ENCODE results near the gene USF1. TPM values are rescaled to one million over a fixed set of nuclear protein-coding genes. Genes with fewer than 3 reads are reported as not detected.

USF1 gene
- total RNA-seq, 1 donor from 2014 or later = 45.9 TPM

DNA sequence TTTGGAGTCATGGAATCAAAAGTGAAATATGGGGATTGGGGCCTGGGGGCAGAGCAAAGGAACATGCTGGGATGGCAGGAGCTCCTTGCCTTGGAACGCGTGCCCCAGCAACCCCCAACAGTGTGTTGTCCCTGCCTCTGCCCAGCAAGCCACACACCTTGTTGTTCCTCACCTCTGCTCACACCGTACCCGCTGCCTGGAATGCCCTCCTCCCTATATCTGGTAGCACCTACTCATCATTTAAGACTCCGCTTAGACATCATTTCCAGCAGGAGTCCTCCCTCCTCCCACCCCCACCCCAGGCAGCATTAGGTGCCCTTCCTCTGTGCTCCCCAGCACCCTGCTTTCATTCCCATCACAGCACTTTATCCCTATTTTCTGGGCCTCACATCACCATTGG lies 35.7 kb upstream of the USF1 start:
- DNase-seq (ENCODE audit: low read depth) = no peak
- TF ChIP-seq, protein P1, sequence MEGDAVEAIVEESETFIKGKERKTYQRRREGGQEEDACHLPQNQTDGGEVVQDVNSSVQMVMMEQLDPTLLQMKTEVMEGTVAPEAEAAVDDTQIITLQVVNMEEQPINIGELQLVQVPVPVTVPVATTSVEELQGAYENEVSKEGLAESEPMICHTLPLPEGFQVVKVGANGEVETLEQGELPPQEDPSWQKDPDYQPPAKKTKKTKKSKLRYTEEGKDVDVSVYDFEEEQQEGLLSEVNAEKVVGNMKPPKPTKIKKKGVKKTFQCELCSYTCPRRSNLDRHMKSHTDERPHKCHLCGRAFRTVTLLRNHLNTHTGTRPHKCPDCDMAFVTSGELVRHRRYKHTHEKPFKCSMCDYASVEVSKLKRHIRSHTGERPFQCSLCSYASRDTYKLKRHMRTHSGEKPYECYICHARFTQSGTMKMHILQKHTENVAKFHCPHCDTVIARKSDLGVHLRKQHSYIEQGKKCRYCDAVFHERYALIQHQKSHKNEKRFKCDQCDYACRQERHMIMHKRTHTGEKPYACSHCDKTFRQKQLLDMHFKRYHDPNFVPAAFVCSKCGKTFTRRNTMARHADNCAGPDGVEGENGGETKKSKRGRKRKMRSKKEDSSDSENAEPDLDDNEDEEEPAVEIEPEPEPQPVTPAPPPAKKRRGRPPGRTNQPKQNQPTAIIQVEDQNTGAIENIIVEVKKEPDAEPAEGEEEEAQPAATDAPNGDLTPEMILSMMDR (IDR thresholded peaks at IDR 0.05; ENCODE audit: insufficient read depth, low read length, poor library complexity, severe bottlenecking) = no peak
- peaks cover 4% of the 10 kb centered on the region for H3K27me3 ChIP-seq (ENCODE audit: control insufficient read depth, insufficient read depth, low read length)
- H3K36me3 ChIP-seq (ENCODE audit: control insufficient read depth, insufficient read depth, low read length) = no peaks in the 10 kb centered on the region
- no peak overlapping the region for H3K4me3 ChIP-seq (ENCODE audit: low read depth, low read length)

DNA sequence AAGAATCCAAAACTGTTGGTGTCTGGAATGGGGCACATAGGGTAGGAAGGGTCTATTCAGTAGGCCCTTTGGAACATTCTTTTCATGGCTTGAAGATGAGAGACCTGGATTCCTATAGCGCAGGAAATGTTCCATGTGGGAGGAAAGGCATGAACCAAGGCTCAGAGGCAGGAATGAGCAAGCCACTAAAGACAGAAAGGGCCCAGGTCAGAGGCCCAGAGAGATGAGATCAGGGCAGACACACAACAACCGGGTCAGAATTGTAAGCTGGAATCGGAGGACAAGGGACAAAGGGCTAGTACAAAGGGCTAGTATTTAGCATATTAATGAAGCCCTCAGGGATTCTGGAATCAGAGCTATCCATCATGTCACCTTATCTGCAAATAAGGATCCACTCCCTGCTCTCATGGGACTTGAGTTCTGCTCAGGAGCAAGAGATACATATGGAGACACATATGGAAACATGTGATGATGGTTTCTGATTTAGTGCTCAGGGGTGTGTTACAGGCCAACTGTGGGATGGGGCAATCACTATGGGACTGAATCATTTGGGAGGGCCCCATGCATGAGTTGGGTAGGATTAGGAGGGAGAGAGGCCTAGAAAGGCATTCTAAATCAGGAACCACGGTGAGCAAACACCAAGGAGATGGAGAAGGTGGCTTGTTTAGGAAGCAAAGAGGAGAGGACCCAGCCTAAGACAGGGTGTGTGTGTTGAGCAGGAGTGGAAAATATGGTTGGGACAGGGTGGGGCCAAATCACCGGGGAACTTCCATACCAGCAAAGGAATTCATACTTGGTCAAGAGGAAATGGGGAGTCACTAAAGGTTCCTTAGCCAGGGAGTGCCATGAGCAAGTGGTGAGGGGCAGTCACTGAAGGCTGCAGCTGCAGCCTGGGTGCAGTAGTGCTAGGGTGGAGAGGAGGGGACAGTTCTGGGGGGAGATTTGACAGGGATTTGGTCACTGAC lies 34.9 kb upstream of the USF1 start:
- no peak for DNase-seq (ENCODE audit: low read depth)
- TF ChIP-seq, protein P1 (IDR thresholded peaks at IDR 0.05; ENCODE audit: insufficient read depth, low read length, poor library complexity, severe bottlenecking) = no peak

DNA sequence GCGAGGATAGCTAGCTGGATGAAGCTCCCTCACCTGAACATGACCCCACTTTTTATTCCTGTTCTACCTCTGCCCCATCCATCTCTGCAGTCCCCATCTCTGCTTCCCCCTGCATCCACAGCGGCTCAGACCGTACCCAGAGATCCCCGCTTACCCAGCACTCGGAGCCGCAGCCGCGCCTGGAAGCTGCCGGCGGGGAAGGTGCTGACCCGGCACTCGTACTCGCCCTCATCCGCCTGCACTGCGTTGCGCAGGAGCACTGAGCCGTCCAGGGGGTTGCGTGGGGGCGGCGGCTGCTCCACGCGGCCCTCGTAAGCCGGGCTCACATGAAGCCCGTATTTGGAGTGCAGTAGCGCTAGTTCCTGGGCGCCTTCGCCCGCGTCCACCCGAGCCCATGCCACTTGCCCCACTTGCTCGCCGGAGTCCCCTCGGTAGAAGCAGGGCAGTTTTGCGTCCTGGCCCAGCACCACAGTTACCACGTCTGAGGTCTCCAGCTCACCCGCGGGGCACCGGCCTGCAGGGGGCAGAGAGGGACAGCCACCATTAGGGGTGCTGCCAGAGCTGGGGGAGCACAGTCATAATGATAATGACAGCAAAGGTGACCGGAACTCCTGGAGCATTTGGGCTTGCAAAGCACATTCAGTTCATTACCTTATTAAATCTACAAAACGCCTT lies 33.8 kb upstream of the USF1 start:
- no peak overlapping the region for H3K4me3 ChIP-seq (ENCODE audit: low read depth, low read length)
- no peaks in the 10 kb centered on the region for H3K36me3 ChIP-seq (ENCODE audit: control insufficient read depth, insufficient read depth, low read length)
- no peak for DNase-seq (ENCODE audit: low read depth)
- peaks cover 4% of the 10 kb centered on the region for H3K27me3 ChIP-seq (ENCODE audit: control insufficient read depth, insufficient read depth, low read length)
- TF ChIP-seq, protein P1 (IDR thresholded peaks at IDR 0.05; ENCODE audit: insufficient read depth, low read length, poor library complexity, severe bottlenecking) = no peak

More for the DNA sequence above, 34.9 kb upstream of the USF1 start:
- Histone ChIP-seq H3K36me3 (ENCODE audit: control insufficient read depth, insufficient read depth, low read length) (no peaks in the 10 kb centered on the region), H3K4me3 (ENCODE audit: low read depth, low read length) (no peak overlapping the region), H3K27me3 (ENCODE audit: control insufficient read depth, insufficient read depth, low read length) (peaks cover 4% of the 10 kb centered on the region)

DNA sequence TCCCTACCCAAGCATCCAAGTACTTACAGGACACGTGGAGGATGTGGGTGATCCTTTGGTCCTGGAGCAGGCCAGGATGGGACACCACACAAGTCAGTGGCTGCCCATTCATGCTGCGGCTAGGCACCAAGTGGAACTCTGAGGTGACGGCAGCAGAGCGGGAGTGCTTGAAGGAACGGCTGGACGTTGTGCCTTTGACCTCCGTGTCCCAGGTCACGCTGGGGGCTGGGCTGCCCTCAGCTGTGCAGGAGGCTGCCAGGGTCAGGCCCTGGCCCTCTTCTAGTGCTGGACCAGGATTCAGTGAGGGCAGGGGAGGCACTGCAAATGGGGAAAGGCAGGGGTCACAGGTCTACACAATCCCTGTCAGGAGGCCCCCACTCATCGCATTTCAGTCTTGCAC lies 31.6 kb upstream of the USF1 start:
- no peak for DNase-seq (ENCODE audit: low read depth)
- no peak overlapping the region for H3K4me3 ChIP-seq (ENCODE audit: low read depth, low read length)
- peaks cover 4% of the 10 kb centered on the region for H3K27me3 ChIP-seq (ENCODE audit: control insufficient read depth, insufficient read depth, low read length)
- H3K36me3 ChIP-seq (ENCODE audit: control insufficient read depth, insufficient read depth, low read length) = no peaks in the 10 kb centered on the region
- TF ChIP-seq, protein P1 (IDR thresholded peaks at IDR 0.05; ENCODE audit: insufficient read depth, low read length, poor library complexity, severe bottlenecking) = no peak

DNA sequence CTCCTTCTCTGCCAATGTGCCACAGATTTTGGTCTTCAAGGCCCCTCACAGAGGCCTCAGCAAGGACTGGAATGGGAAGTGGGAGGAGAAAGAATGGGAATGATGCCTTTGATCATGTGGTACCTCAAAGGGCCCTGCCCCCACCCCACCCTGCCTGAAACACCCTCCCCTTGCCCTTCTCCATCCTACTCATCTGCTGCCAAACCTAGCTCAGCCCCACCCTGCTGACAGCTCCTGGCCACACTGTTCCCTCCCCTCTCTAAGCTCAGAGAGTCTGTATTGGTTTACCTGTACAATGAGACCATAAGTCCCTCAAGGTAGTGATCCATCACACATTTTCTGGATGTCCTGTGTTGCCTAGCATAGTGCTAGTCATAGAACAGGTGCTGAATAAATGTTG lies 30.6 kb upstream of the USF1 start:
- TF ChIP-seq, protein P1 (IDR thresholded peaks at IDR 0.05; ENCODE audit: insufficient read depth, low read length, poor library complexity, severe bottlenecking) = no peak
- no peak overlapping the region for H3K4me3 ChIP-seq (ENCODE audit: low read depth, low read length)
- H3K27me3 ChIP-seq (ENCODE audit: control insufficient read depth, insufficient read depth, low read length) = peaks cover 4% of the 10 kb centered on the region
- DNase-seq (ENCODE audit: low read depth) = no peak
- H3K36me3 ChIP-seq (ENCODE audit: control insufficient read depth, insufficient read depth, low read length) = no peaks in the 10 kb centered on the region
